K562 (cell line): ENCODE results near the gene S100A7A. TPM values are rescaled to one million over a fixed set of nuclear protein-coding genes. Genes with fewer than 3 reads are reported as not detected.
A peak's percentile ranks its signal among the peaks of the same experiment; 100 is the strongest.

Experiments
- ATAC-seq: fragments of 200-7000 bp; cut with Tn5 transposase; 3 replicates; pipeline ENCODE4 v1.9.1; 2020; ENCODE audit warnings: moderate library complexity
- BruUV-seq: library from RNA; stranded (reverse); fragments of 400-500 nt; replicated peaks from 2 replicates; lab custom pipeline; 2021; lab: Mats Ljungman, UMichigan
- CTCF ChIA-PET: fragments of 300-600 bp; formaldehyde crosslinking; extraction: SDS; loops from one replicate; lab custom pipeline; 2021; ENCODE audit warnings: low intra/inter-chr PET ratio; lab: Yijun Ruan, JAX
- POLR2A ChIA-PET: fragments of 300-600, 350-650 bp; sonication (Branson Sonifier 250); formaldehyde crosslinking; extraction: SDS; loops from one replicate; lab custom pipeline; 2021; ENCODE audit warnings: antibody characterized with exemption, inconsistent platforms; lab: Yijun Ruan, JAX
- DNase-seq, 4 experiments: peaks; one replicate each; pipeline versions ENCODE4 v3.0.0 to v3.0.0-alpha.2; 2011 to 2018; ENCODE audit warnings: low spot score in 3 of 4, mixed read lengths in 3 of 4; ENCODE audit errors: extremely low read depth in 1 of 4
- FAIRE-seq: peaks from 2 replicates; lab custom pipeline; 2011; peaks lifted over from hg19 to GRCh38; lab: Jason Lieb, UNC
- H2AFZ ChIP-seq: 2 replicates; pipeline ENCODE4 v1.6.0; 2011; ENCODE audit warnings: low read depth, low read length, control low read depth, inconsistent platforms
- H3K27ac ChIP-seq: fragments of 200-600 bp; 3 replicates; pipeline ENCODE4 v1.8.0; 2011; ENCODE audit warnings: low read depth, mild to moderate bottlenecking, control low read depth, inconsistent platforms, low read length, moderate library complexity, mixed read lengths; ENCODE audit errors: extremely low read depth
- H3K27me3 ChIP-seq, 2 experiments: fragments of 300-600 bp in 1 of 2; 2 replicates in 1 of 2; 3 replicates in 1 of 2; pipeline versions ENCODE4 v1.6.0 to v1.8.0; 2011; ENCODE audit warnings: inconsistent platforms in 2 of 2, low read length in 2 of 2, mild to moderate bottlenecking in 1 of 2, mixed read lengths in 1 of 2, moderate library complexity in 1 of 2; ENCODE audit not compliant: control insufficient read depth in 2 of 2, insufficient read depth in 2 of 2
- H3K36me3 ChIP-seq: fragments of 300-600 bp; 3 replicates; pipeline ENCODE4 v1.8.0; 2011; ENCODE audit warnings: mild to moderate bottlenecking, low read length, inconsistent platforms; ENCODE audit not compliant: control insufficient read depth, insufficient read depth
- H3K4me1 ChIP-seq, 2 experiments: fragments of 200-600 bp in 1 of 2; replicated peaks in 1 of 2; 2 replicates in 1 of 2; 3 replicates in 1 of 2; pipeline versions ENCODE4 v1.5.1 to v1.8.0; 2011; ENCODE audit warnings: inconsistent platforms in 2 of 2, low read length in 2 of 2, mild to moderate bottlenecking in 1 of 2, mixed read lengths in 1 of 2, moderate library complexity in 1 of 2; ENCODE audit not compliant: control insufficient read depth in 2 of 2, insufficient read depth in 2 of 2
- H3K4me2 ChIP-seq: 2 replicates; pipeline ENCODE4 v1.6.1; 2011; ENCODE audit warnings: low read length, control low read depth, inconsistent platforms, mixed read lengths; ENCODE audit not compliant: insufficient read depth
- H3K4me3 ChIP-seq: fragments of 200-600 bp; sonication (generic), shearing (Covaris generic); 2 replicates; pipeline ENCODE4 v1.5.1; 2016; ENCODE audit warnings: control low read depth, inconsistent platforms
- H3K79me2 ChIP-seq: fragments of 200-600 bp; 3 replicates; pipeline ENCODE4 v1.8.0; 2011; ENCODE audit warnings: low read length, inconsistent platforms; ENCODE audit not compliant: control insufficient read depth, insufficient read depth
- H3K9ac ChIP-seq, 2 experiments: 2 replicates each; pipeline versions ENCODE4 v1.6.0 to v1.6.1; 2011; ENCODE audit warnings: low read depth in 2 of 2, low read length in 2 of 2, control low read depth in 1 of 2, inconsistent platforms in 1 of 2, mild to moderate bottlenecking in 1 of 2, mixed read lengths in 1 of 2; ENCODE audit not compliant: insufficient read depth in 1 of 2
- H3K9me1 ChIP-seq: one replicate; pipeline ENCODE4 v1.6.0; 2011; ENCODE audit warnings: inconsistent platforms, mild to moderate bottlenecking, low read length, moderate library complexity; ENCODE audit not compliant: control insufficient read depth, insufficient read depth
- H3K9me3 ChIP-seq: replicated peaks from 2 replicates; pipeline ENCODE4 v1.5.1; 2011; ENCODE audit warnings: low read depth, low read length, inconsistent platforms; ENCODE audit not compliant: control insufficient read depth, insufficient read depth
- H4K20me1 ChIP-seq: replicated peaks from 2 replicates; pipeline ENCODE4 v1.6.1; 2011; ENCODE audit warnings: low read length, inconsistent platforms, mixed read lengths; ENCODE audit not compliant: control insufficient read depth, insufficient read depth
- CEBPB ChIP-seq: fragments of 450-650 bp; IDR thresholded peaks from 2 replicates; pipeline ENCODE4 v1.6.1; 2016; ENCODE audit warnings: missing genetic modification characterization, missing compliant biosample characterization
- CEBPG ChIP-seq, 3 experiments: fragments of 200-800 bp in 1 of 3; sonication (Bioruptor generic) in 1 of 3; sonication (generic) in 1 of 3; formaldehyde crosslinking in 1 of 3; IDR thresholded peaks in 2 of 3; conservative IDR thresholded peaks in 1 of 3; 2 replicates each; pipeline versions ENCODE4 v1.6.1 to v1.8.0; 2016 to 2022; ENCODE audit warnings: missing compliant biosample characterization in 2 of 3, missing genetic modification characterization in 2 of 3, mild to moderate bottlenecking in 1 of 3, missing genetic modification reagents in 1 of 3
- EWSR1 ChIP-seq: fragments of 450-650 bp; IDR thresholded peaks from 2 replicates; pipeline ENCODE4 v1.6.1; 2018; ENCODE audit warnings: borderline replicate concordance, mild to moderate bottlenecking, low read depth, moderate library complexity; ENCODE audit not compliant: partially characterized antibody
- KLF6 ChIP-seq: fragments of 250-450 bp; sonication (Bioruptor Pico); IDR thresholded peaks from 2 replicates; pipeline ENCODE4 v1.4.0; 2020; ENCODE audit warnings: mild to moderate bottlenecking, moderate library complexity, borderline replicate concordance
- RBBP5 ChIP-seq: fragments of 200-600 bp; sonication (generic); IDR thresholded peaks from 2 replicates; pipeline ENCODE4 v1.6.1; 2012; ENCODE audit warnings: borderline replicate concordance, mild to moderate bottlenecking, low read length, control low read depth, inconsistent platforms; ENCODE audit not compliant: insufficient read depth, poor library complexity, severe bottlenecking
- TBL1XR1 ChIP-seq, 2 experiments: IDR thresholded peaks; 2 replicates each; pipeline ENCODE4 v1.6.1; 2012; ENCODE audit warnings: improper control_type of control experiment in 2 of 2, low read length in 2 of 2, mild to moderate bottlenecking in 1 of 2
- WGBS: fragments of 100-300 bp; shearing (Covaris generic); methylation state at CpG from one replicate; pipeline ENCODE4 v1.1.6; 2016; ENCODE audit warnings: low coverage, mixed read lengths; ENCODE audit not compliant: insufficient coverage; ENCODE audit errors: missing lambda C conversion rate; 5-methylcytosine and 5-hydroxymethylcytosine counted together
- in situ Hi-C: fragments of 300-500 bp; cut with MboI; formaldehyde crosslinking; loops from 4 replicates; pipeline ENCODE4 v1.15.0; 2018; ENCODE audit warnings: inconsistent platforms, mixed read lengths
- intact Hi-C: fragments of 100-400 bp; cut with micrococcal nuclease; formaldehyde crosslinking; loops from 2 replicates; pipeline ENCODE4 v1.14.2; 2022
- polyA plus RNA-seq, 8 experiments: library from polyadenylated mRNA; depleted of rRNA in 4 of 8; stranded (reverse) in 5 of 8; unstranded in 3 of 8; fragments of >200 nt; fragmentation: Nextera tagmentation in 2 of 8; fragmentation: Illumina TruSeq in 1 of 8; extraction: Ambion mirVana in 2 of 8; extraction: Trizol in 1 of 8; gene quantifications; 2 replicates each; pipeline versions ENCODE4 v1.2.1 to v1.2.3, GENCODE V29; 2011 to 2014; ENCODE audit warnings: inconsistent platforms in 1 of 8, missing spikeins in 1 of 8
- total RNA-seq, 7 experiments: library from RNA; depleted of rRNA in 6 of 7; stranded (reverse); fragments of >200 nt in 6 of 7; fragmentation: Illumina TruSeq in 2 of 7; extraction: Trizol in 2 of 7; gene quantifications; 2 replicates each; pipeline versions ENCODE4 v1.2.1 to v1.2.3, GENCODE V29; 2011 to 2021; ENCODE audit warnings: low replicate concordance in 1 of 7
- TF ChIP-seq, protein P1 (sequence below): fragments of 450-650 bp; formaldehyde crosslinking; IDR thresholded peaks from 2 replicates; pipeline ENCODE4 v1.4.0; 2022; ENCODE audit warnings: mild to moderate bottlenecking, moderate library complexity
- TF ChIP-seq, protein P2 (sequence below): sonication (generic); IDR thresholded peaks from 2 replicates; pipeline ENCODE4 v1.6.1; 2016

S100A7A gene
- total and polyA plus RNA-seq, 9 of the 15 experiments (the other 6 are each of a cell fraction or from before 2014, with no cell fraction given): not detected

DNA sequence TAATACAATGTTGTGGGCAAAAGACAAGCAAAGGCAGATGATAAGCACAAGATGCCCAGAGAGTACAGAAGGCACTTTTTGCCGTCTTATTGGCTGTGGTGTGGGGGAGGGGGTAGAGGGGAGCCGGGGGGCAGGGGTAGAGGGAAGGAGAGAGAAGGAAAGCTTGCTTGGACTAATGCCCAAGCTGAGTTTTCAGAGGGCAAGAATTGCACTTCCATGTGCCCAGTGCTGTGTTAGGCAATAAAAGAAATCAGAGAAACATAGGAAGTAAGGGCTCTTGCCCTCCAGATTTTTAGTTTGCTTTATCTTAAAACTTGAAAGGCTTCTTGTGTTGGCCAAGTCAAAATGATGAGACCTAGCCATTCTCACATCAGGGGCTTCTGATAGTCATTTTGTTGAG, 49.2 kb upstream of the S100A7A start (continued):
- TF ChIP-seq, protein P1, sequence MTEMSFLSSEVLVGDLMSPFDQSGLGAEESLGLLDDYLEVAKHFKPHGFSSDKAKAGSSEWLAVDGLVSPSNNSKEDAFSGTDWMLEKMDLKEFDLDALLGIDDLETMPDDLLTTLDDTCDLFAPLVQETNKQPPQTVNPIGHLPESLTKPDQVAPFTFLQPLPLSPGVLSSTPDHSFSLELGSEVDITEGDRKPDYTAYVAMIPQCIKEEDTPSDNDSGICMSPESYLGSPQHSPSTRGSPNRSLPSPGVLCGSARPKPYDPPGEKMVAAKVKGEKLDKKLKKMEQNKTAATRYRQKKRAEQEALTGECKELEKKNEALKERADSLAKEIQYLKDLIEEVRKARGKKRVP: no peak
- TF ChIP-seq TBL1XR1 (IDR thresholded peaks at IDR 0.05; ENCODE audit: low read length in 2 of 2) (no peak), KLF6 (CRISPR knock-in tag) (no peak), RBBP5 (no peak)

DNA sequence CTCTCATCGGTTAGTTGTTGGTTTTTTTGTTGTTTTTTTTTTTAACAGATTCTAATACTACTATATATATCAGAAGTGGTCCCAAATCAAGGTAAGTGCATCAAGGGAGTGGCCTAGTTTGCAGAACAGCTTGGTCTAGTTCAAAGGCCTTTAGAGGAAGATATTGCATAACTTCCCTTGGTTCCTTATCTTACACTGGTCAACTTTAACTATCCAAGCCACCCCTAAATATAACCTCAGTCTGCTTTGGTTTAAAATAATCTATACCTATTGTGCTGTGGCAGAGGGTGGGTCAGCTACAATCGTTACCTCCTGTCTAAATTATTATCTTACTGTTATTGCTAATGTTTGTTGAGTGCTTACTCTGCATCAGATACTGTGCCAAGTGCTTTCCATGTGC, 47.8 kb upstream of the S100A7A start:
- Histone ChIP-seq H3K4me2 (no peak overlapping the region), H3K4me3 (no peak overlapping the region), H3K27ac (no peak overlapping the region), H3K4me1 (no peaks in the 10 kb centered on the region), H4K20me1 (no peaks in the 10 kb centered on the region), H3K9me3 (no peaks in the 10 kb centered on the region), H3K27me3 (peaks cover 3 to 32% of the 10 kb centered on the region in 2 experiments; a peak in 3 of 5 replicates), H3K79me2 (no peaks in the 10 kb centered on the region), H2AFZ (no peak overlapping the region), H3K9me1 (no peaks in the 10 kb centered on the region), H3K36me3 (no peaks in the 10 kb centered on the region), H3K9ac (no peak overlapping the region)
- BruUV-seq: no TSS peak
- CTCF ChIA-PET: interaction anchor here (0.6 kb wide), 1 partner anchor 692 kb away, joined by 3 read pairs; no protein-coding TSS in a partner anchor
- 0% methylated on average over 2 of the region's 2 CpGs for WGBS
- intact Hi-C loops: no loop called here
- TF ChIP-seq, protein P2, sequence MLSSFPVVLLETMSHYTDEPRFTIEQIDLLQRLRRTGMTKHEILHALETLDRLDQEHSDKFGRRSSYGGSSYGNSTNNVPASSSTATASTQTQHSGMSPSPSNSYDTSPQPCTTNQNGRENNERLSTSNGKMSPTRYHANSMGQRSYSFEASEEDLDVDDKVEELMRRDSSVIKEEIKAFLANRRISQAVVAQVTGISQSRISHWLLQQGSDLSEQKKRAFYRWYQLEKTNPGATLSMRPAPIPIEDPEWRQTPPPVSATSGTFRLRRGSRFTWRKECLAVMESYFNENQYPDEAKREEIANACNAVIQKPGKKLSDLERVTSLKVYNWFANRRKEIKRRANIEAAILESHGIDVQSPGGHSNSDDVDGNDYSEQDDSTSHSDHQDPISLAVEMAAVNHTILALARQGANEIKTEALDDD: peak; percentile 28; the same call in 1 of the 2 replicates
- TF ChIP-seq CEBPG (CRISPR knock-in tag; IDR thresholded peaks at IDR 0.05) (no peak), CEBPG (tag; conservative IDR thresholded peaks at IDR 0.05 in 1 of 2, IDR thresholded peaks at IDR 0.05 in 1 of 2) (peak; percentile 77 to 86), EWSR1 (no peak), CEBPB (tag) (peak; percentile 77)
- POLR2A ChIA-PET: no interaction called here
- FAIRE-seq (no peak), DNase-seq (no peak), ATAC-seq (no peak)
- in situ Hi-C loops: no loop called here
